CD14-positive monocyte (primary cell): ENCODE results near the gene EFCAB12. TPM values are rescaled to one million over a fixed set of nuclear protein-coding genes. Genes with fewer than 3 reads are reported as not detected.
"Not testable (repeated sequence)": the region's sequence is repeated elsewhere in the genome, so short reads cannot be mapped to it uniquely, and the experiment has no call there.

Experiments used
- DNase-seq, 3 donors: peaks; one replicate each; pipeline ENCODE4 v3.0.0-alpha.2; 2011 to 2022
- H2AFZ ChIP-seq: 2 replicates; pipeline ENCODE4 v1.6.0; 2012; ENCODE audit warnings: mild to moderate bottlenecking, low read depth, low read length, inconsistent platforms; ENCODE audit not compliant: insufficient read depth, poor library complexity, severe bottlenecking
- H3K27ac ChIP-seq, 2 donors: 1 replicate in 1 of 2; 2 replicates in 1 of 2; pipeline ENCODE4 v1.5.1; 2012 to 2013; ENCODE audit warnings: low read length in 2 of 2, control low read depth in 1 of 2, inconsistent platforms in 1 of 2, low read depth in 1 of 2, mild to moderate bottlenecking in 1 of 2
- H3K27me3 ChIP-seq, 2 donors: one replicate each; pipeline versions ENCODE4 v1.6.0 to v1.6.1; 2011 to 2013; ENCODE audit warnings: low read length in 2 of 2; ENCODE audit not compliant: control insufficient read depth in 2 of 2, insufficient read depth in 2 of 2
- H3K36me3 ChIP-seq, 2 donors: replicated peaks in 1 of 2; 1 replicate in 1 of 2; 2 replicates in 1 of 2; pipeline versions ENCODE4 v1.5.1 to v1.6.1; 2012 to 2013; ENCODE audit warnings: low read length in 2 of 2, control low read depth in 1 of 2, inconsistent platforms in 1 of 2, mild to moderate bottlenecking in 1 of 2; ENCODE audit not compliant: insufficient read depth in 2 of 2, control insufficient read depth in 1 of 2
- H3K4me1 ChIP-seq, 2 donors: 1 replicate in 1 of 2; 2 replicates in 1 of 2; pipeline versions ENCODE4 v1.5.1 to v1.6.1; 2012 to 2013; ENCODE audit warnings: low read length in 2 of 2, control low read depth in 1 of 2, inconsistent platforms in 1 of 2, mild to moderate bottlenecking in 1 of 2, moderate library complexity in 1 of 2; ENCODE audit not compliant: insufficient read depth in 2 of 2, control insufficient read depth in 1 of 2
- H3K4me2 ChIP-seq: replicated peaks from 2 replicates; pipeline ENCODE3; 2012; ENCODE audit warnings: low read length, moderate library complexity, mild to moderate bottlenecking; ENCODE audit not compliant: poor library complexity, severe bottlenecking; ENCODE audit errors: extremely low read depth
- H3K4me3 ChIP-seq, 3 experiments: fragments of 200-600 bp in 1 of 3; sonication (generic) in 1 of 3; replicated peaks in 1 of 3; 1 replicate in 2 of 3; 2 replicates in 1 of 3; pipeline ENCODE4 v1.5.1; 2011 to 2013; ENCODE audit warnings: low read length in 3 of 3, mild to moderate bottlenecking in 3 of 3, control low read depth in 2 of 3, low read depth in 2 of 3, inconsistent platforms in 1 of 3, moderate library complexity in 1 of 3
- H3K79me2 ChIP-seq: 2 replicates; pipeline ENCODE4 v1.6.0; 2012; ENCODE audit warnings: mild to moderate bottlenecking, control low read depth, inconsistent platforms, low read length, moderate library complexity; ENCODE audit not compliant: insufficient read depth
- H3K9ac ChIP-seq: 2 replicates; pipeline ENCODE4 v1.6.0; 2017; ENCODE audit warnings: low read length, mild to moderate bottlenecking; ENCODE audit not compliant: insufficient read depth, poor library complexity, severe bottlenecking
- H3K9me3 ChIP-seq, 2 donors: replicated peaks in 1 of 2; 1 replicate in 1 of 2; 2 replicates in 1 of 2; pipeline versions ENCODE4 v1.5.1 to v1.6.1; 2012 to 2013; ENCODE audit warnings: low read length in 2 of 2, control low read depth in 1 of 2; ENCODE audit not compliant: control insufficient read depth in 1 of 2, insufficient read depth in 1 of 2
- H4K20me1 ChIP-seq: 2 replicates; pipeline ENCODE4 v1.6.0; 2012; ENCODE audit warnings: mild to moderate bottlenecking, low read length, control low read depth, moderate library complexity; ENCODE audit not compliant: insufficient read depth
- H3K27ac Mint-ChIP-seq, 7 donors: one replicate each; pipeline ENCODE4 v1.8.0; 2020; ENCODE audit warnings: mild to moderate bottlenecking in 7 of 7, mixed read lengths in 7 of 7, moderate library complexity in 6 of 7, inconsistent platforms in 2 of 7
- H3K27me3 Mint-ChIP-seq, 3 donors: one replicate each; pipeline ENCODE4 v1.8.0; 2021 to 2022; ENCODE audit warnings: low read depth in 3 of 3, mild to moderate bottlenecking in 3 of 3, mixed read lengths in 3 of 3, moderate library complexity in 3 of 3, inconsistent platforms in 1 of 3
- H3K36me3 Mint-ChIP-seq, 2 donors: one replicate each; pipeline ENCODE4 v1.8.0; 2020; ENCODE audit warnings: mixed read lengths in 2 of 2, inconsistent platforms in 1 of 2, mild to moderate bottlenecking in 1 of 2
- H3K4me1 Mint-ChIP-seq: one replicate; pipeline ENCODE4 v1.8.0; 2020; ENCODE audit warnings: mild to moderate bottlenecking, mixed read lengths
- H3K4me3 Mint-ChIP-seq, 2 donors: one replicate each; pipeline ENCODE4 v1.8.0; 2020; ENCODE audit warnings: mild to moderate bottlenecking in 2 of 2, mixed read lengths in 2 of 2, moderate library complexity in 1 of 2
- H3K9me3 Mint-ChIP-seq, 7 donors: one replicate each; pipeline ENCODE4 v1.8.0; 2020 to 2022; ENCODE audit warnings: mixed read lengths in 7 of 7, mild to moderate bottlenecking in 6 of 7, moderate library complexity in 6 of 7, inconsistent platforms in 2 of 7
- WGBS: methylation state at CpG from one replicate; pipeline ENCODE4 v1.1.5; 2013; ENCODE audit warnings: missing lambda C conversion rate; ENCODE audit not compliant: insufficient coverage; 5-methylcytosine and 5-hydroxymethylcytosine counted together
- intact Hi-C, 2 donors: fragments of 100-400 bp; cut with micrococcal nuclease; formaldehyde crosslinking; loops; one replicate each; pipeline versions ENCODE4 v1.15.0 to v1.15.1; 2023
- polyA plus RNA-seq, 3 donors: library from polyadenylated mRNA; depleted of rRNA in 1 of 3; unstranded in 2 of 3; stranded (reverse) in 1 of 3; fragments of 300-500 nt in 2 of 3; fragments of >200 nt in 1 of 3; fragmentation: Illumina TruSeq in 2 of 3; gene quantifications; 1 replicate in 2 of 3; 2 replicates in 1 of 3; pipeline ENCODE4 v1.2.3, GENCODE V29; 2012 to 2021
- TF ChIP-seq, protein P1 (sequence below): fragments of 200-600 bp; IDR thresholded peaks from one replicate; pipeline ENCODE4 v1.8.0; 2022; ENCODE audit warnings: antibody characterized with exemption, mild to moderate bottlenecking

The EFCAB12 gene
- polyA plus RNA-seq, 3 donors = 0.35 TPM; not detected in 2

DNA sequence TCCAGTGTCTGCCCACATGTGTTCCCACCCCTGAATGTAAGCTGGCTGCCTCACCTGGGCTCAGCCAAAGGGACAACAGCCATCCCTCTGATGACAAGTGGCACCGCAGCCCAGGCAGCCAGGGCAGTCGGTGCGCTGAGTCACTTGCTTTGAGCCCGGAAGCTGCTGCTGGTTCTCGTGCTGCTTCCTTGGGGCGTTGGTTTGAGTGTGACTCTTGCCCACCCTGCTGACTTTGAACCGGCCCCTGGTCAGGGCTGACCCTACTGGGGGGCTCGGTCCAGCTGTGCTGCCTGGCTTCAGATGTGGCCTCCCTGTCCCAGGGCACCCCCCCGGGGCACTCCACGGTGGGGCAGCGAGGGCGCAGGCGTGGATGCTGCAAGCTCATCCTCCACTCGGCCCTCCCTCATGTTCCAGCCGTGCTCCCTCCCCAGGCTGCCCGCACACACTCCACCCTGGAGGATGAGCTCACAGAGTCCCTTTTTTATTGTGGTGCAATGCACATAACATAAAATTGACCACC is 62.1 kb downstream of the EFCAB12 start:
- Histone ChIP-seq H3K4me2 (no peak overlapping the region), H3K36me3 (no peaks in the 10 kb centered on the region), H4K20me1 (no peaks in the 10 kb centered on the region), H2AFZ (no peak overlapping the region), H3K4me3 (no peak overlapping the region), H3K79me2 (no peaks in the 10 kb centered on the region), H3K4me1 (peaks cover 8 to 10% of the 10 kb centered on the region in 2 donors), H3K9ac (no peak overlapping the region), H3K27me3 (no peaks in the 10 kb centered on the region), H3K9me3 (peaks cover 4 to 20% of the 10 kb centered on the region in 2 donors), H3K27ac (no peak overlapping the region)
- Mint-ChIP-seq H3K36me3 (no peaks in the 10 kb centered on the region), H3K4me3 (no peak overlapping the region), H3K27ac (peak overlapping the region in 2 of 7 donors; percentile 7 to 12), H3K4me1 (peaks cover 13% of the 10 kb centered on the region), H3K9me3 (peaks cover 9 to 29% (median 19%) of the 10 kb centered on the region in 7 donors), H3K27me3 (no peaks in the 10 kb centered on the region)
- WGBS = 96% methylated on average over 15 of the region's 16 CpGs
- no peak for DNase-seq
- TF ChIP-seq, protein P1, sequence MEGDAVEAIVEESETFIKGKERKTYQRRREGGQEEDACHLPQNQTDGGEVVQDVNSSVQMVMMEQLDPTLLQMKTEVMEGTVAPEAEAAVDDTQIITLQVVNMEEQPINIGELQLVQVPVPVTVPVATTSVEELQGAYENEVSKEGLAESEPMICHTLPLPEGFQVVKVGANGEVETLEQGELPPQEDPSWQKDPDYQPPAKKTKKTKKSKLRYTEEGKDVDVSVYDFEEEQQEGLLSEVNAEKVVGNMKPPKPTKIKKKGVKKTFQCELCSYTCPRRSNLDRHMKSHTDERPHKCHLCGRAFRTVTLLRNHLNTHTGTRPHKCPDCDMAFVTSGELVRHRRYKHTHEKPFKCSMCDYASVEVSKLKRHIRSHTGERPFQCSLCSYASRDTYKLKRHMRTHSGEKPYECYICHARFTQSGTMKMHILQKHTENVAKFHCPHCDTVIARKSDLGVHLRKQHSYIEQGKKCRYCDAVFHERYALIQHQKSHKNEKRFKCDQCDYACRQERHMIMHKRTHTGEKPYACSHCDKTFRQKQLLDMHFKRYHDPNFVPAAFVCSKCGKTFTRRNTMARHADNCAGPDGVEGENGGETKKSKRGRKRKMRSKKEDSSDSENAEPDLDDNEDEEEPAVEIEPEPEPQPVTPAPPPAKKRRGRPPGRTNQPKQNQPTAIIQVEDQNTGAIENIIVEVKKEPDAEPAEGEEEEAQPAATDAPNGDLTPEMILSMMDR = no peak
- intact Hi-C loops = no loop called here

DNA sequence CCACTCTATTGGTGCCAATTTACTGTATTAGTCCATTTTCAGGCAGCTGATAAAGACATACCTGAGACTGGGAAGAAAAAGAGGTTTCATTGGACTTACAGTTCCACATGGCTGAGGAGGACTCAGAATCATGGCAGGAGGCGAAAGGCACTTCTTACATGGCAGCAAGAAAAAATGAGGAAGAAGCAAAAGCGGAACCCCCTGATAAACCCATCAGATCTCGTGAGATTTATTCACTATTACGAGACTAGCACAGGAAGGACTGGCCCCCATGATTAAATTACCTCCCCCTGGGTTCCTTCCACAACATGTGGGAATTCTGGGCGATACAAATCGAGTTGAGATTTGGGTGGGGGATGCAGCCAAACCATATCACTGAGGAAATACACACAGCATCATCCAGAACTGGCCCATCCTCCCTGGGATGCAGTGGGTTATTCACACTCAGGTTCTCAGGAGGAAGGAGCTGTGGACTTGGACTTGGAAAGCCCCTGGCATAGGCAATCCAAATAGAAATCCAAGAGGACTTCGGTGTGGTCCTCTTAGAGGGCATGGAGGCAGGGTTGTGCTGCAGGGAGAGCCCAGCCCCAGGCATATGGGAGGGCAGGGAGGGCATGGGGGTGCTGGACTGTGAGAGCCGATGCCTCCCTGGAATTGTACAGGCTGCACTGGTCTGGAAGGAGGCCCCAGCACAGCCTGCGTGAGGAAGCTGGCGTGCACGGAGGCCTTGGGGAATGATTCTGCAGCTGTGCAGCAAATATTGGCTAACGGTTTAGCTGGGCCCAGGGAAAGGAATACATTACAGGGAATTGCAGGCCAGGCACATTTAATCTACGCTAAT is 62.9 kb downstream of the EFCAB12 start:
- H3K27ac Mint-ChIP-seq = peak overlapping the region in 4 of 7 donors; percentile 58 to 81 (median 69)
- H3K4me3 ChIP-seq = peak overlapping the region in 1 of 3 experiments; percentile 36
- H3K9me3 Mint-ChIP-seq = peaks cover 9 to 29% (median 23%) of the 10 kb centered on the region in 7 donors
- H3K36me3 Mint-ChIP-seq = no peaks in the 10 kb centered on the region
- TF ChIP-seq, protein P1 = no peak
- no peak overlapping the region for H3K27ac ChIP-seq
- no peaks in the 10 kb centered on the region for H4K20me1 ChIP-seq
- no peaks in the 10 kb centered on the region for H3K36me3 ChIP-seq
- no peak overlapping the region for H3K9ac ChIP-seq
- intact Hi-C loops = no loop called here
- WGBS = 92% methylated on average over 7 of the region's 13 CpGs
- H3K27me3 ChIP-seq = no peaks in the 10 kb centered on the region
- no peak overlapping the region for H2AFZ ChIP-seq
- DNase-seq = peak; percentile 21 to 47 (median 24)
- peak overlapping the region in 1 of 2 donors; percentile 26 for H3K4me3 Mint-ChIP-seq
- H3K4me1 Mint-ChIP-seq = peaks cover 13% of the 10 kb centered on the region
- peaks cover 4 to 20% of the 10 kb centered on the region in 2 donors for H3K9me3 ChIP-seq
- H3K4me1 ChIP-seq = peaks cover 8 to 10% of the 10 kb centered on the region in 2 donors
- H3K79me2 ChIP-seq = no peaks in the 10 kb centered on the region
- no peak overlapping the region for H3K4me2 ChIP-seq
- no peaks in the 10 kb centered on the region for H3K27me3 Mint-ChIP-seq

DNA sequence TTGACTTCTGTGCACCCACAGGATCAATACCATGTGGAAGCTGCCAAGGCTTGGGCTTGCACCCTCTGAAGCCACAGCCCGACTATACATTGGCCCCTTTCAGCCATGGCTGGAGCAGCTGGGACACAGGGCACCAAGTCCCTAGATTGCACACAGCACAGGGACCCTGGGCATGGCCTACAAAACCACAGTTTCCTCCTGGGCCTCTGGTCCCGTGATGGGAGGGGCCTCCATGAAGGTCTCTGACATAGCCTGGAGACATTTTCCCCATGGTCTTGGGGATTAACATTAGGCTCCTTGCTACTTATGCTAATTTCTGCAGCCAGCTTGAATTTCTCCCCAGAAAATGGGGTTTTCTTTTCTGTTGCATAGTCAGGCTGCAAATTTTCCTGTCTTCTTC is 63.6 kb downstream of the EFCAB12 start:
- peaks cover 9 to 29% (median 23%) of the 10 kb centered on the region in 7 donors for H3K9me3 Mint-ChIP-seq
- H3K27ac ChIP-seq, H3K36me3 Mint-ChIP-seq, H3K4me2 ChIP-seq, H4K20me1 ChIP-seq, H3K79me2 ChIP-seq, H3K9ac ChIP-seq, intact Hi-C loops, H3K27me3 Mint-ChIP-seq, H3K36me3 ChIP-seq, H2AFZ ChIP-seq, H3K27me3 ChIP-seq: not testable (repeated sequence)
- H3K27ac Mint-ChIP-seq = peak overlapping the region in 4 of 7 donors; percentile 58 to 81 (median 69)
- peak overlapping the region in 1 of 2 donors; percentile 26 for H3K4me3 Mint-ChIP-seq
- peak in 1 of 3 donors; percentile 16 for DNase-seq
- H3K4me1 ChIP-seq = peaks cover 8 to 10% of the 10 kb centered on the region in 2 donors
- peaks cover 13% of the 10 kb centered on the region for H3K4me1 Mint-ChIP-seq
- peaks cover 4 to 20% of the 10 kb centered on the region in 2 donors for H3K9me3 ChIP-seq
- H3K4me3 ChIP-seq = peak overlapping the region in 1 of 3 experiments; percentile 36
- 18% methylated on average over 2 of the region's 2 CpGs for whole genome bisulfite sequencing
